ENCODE measurements around the gene IL18R1. TPM values are rescaled to one million over a fixed set of nuclear protein-coding genes. Genes with fewer than 3 reads are reported as not detected.

The IL18R1 gene
- polyA plus RNA-seq, 4 donors: 2.2 to 5.2 (median 3.9) TPM

GRCh38 chr2:102425441-102426132, 70.0 kb downstream of the IL18R1 start:
- 47 to 51% (median 49%) methylated on average over 5 of the region's 5 CpGs for WGBS, 3 donors

GRCh38 chr2:102427249-102427648, 71.7 kb downstream of the IL18R1 start:
- FAIRE-seq (no peak), DNase-seq (no peak)
- Histone ChIP-seq H3K27me3 (ENCODE audit: control insufficient read depth in 3 of 3, insufficient read depth in 3 of 3, low read length in 3 of 3) (no peaks in the 10 kb centered on the region), H3K9me3 (ENCODE audit: control insufficient read depth in 2 of 2, insufficient read depth in 1 of 2, low read depth in 1 of 2, low read length in 1 of 2) (no peaks in the 10 kb centered on the region), H3K4me1 (ENCODE audit: control insufficient read depth in 3 of 3, insufficient read depth in 2 of 3, low read depth in 1 of 3, low read length in 2 of 3) (no peaks in the 10 kb centered on the region), H3K36me3 (ENCODE audit: control insufficient read depth in 3 of 3, insufficient read depth in 2 of 3, low read depth in 1 of 3, low read length in 3 of 3) (no peaks in the 10 kb centered on the region), H3K4me3 (ENCODE audit: low read depth in 1 of 3, low read length in 3 of 3) (no peak overlapping the region), H3K27ac (ENCODE audit: low read depth in 1 of 3, low read length in 2 of 3) (no peak overlapping the region)
- 42 to 51% (median 45%) methylated on average over 1 of the region's 1 CpG for WGBS, 3 donors

More at GRCh38 chr2:102425441-102426132, 70.0 kb downstream of the IL18R1 start:
- Histone ChIP-seq H3K4me3 (ENCODE audit: low read depth in 1 of 3, low read length in 3 of 3) (no peak overlapping the region), H3K4me1 (ENCODE audit: control insufficient read depth in 3 of 3, insufficient read depth in 2 of 3, low read depth in 1 of 3, low read length in 2 of 3) (no peaks in the 10 kb centered on the region), H3K9me3 (ENCODE audit: control insufficient read depth in 2 of 2, insufficient read depth in 1 of 2, low read depth in 1 of 2, low read length in 1 of 2) (no peaks in the 10 kb centered on the region), H3K36me3 (ENCODE audit: control insufficient read depth in 3 of 3, insufficient read depth in 2 of 3, low read depth in 1 of 3, low read length in 3 of 3) (no peaks in the 10 kb centered on the region), H3K27me3 (ENCODE audit: control insufficient read depth in 3 of 3, insufficient read depth in 3 of 3, low read length in 3 of 3) (no peaks in the 10 kb centered on the region), H3K27ac (ENCODE audit: low read depth in 1 of 3, low read length in 2 of 3) (no peak overlapping the region)
- no peak for DNase-seq
- FAIRE-seq: no peak

- H3K27ac ChIP-seq (ENCODE audit: low read depth in 1 of 3, low read length in 2 of 3): no peak overlapping the region
- no peaks in the 10 kb centered on the region for H3K27me3 ChIP-seq (ENCODE audit: control insufficient read depth in 3 of 3, insufficient read depth in 3 of 3, low read length in 3 of 3)
- H3K4me3 ChIP-seq (ENCODE audit: low read depth in 1 of 3, low read length in 3 of 3): no peak overlapping the region
- H3K4me1 ChIP-seq (ENCODE audit: control insufficient read depth in 3 of 3, insufficient read depth in 2 of 3, low read depth in 1 of 3, low read length in 2 of 3): no peaks in the 10 kb centered on the region
- DNase-seq (no peak), FAIRE-seq (no peak)
- H3K36me3 ChIP-seq (ENCODE audit: control insufficient read depth in 3 of 3, insufficient read depth in 2 of 3, low read depth in 1 of 3, low read length in 3 of 3): no peaks in the 10 kb centered on the region
- no peaks in the 10 kb centered on the region for H3K9me3 ChIP-seq (ENCODE audit: control insufficient read depth in 2 of 2, insufficient read depth in 1 of 2, low read depth in 1 of 2, low read length in 1 of 2)
- WGBS, 3 donors: 51 to 71% (median 68%) methylated on average over 2 of the region's 2 CpGs
These were observed 73.0 kb downstream of the IL18R1 start for GRCh38 chr2:102428573-102428972.

- Histone ChIP-seq H3K27me3 (ENCODE audit: control insufficient read depth in 3 of 3, insufficient read depth in 3 of 3, low read length in 3 of 3) (no peaks in the 10 kb centered on the region), H3K4me3 (ENCODE audit: low read depth in 1 of 3, low read length in 3 of 3) (no peak overlapping the region), H3K4me1 (ENCODE audit: control insufficient read depth in 3 of 3, insufficient read depth in 2 of 3, low read depth in 1 of 3, low read length in 2 of 3) (peaks cover 0 to 5% (median 0%) of the 10 kb centered on the region in 3 donors), H3K36me3 (ENCODE audit: control insufficient read depth in 3 of 3, insufficient read depth in 2 of 3, low read depth in 1 of 3, low read length in 3 of 3) (no peaks in the 10 kb centered on the region), H3K9me3 (ENCODE audit: control insufficient read depth in 2 of 2, insufficient read depth in 1 of 2, low read depth in 1 of 2, low read length in 1 of 2) (no peaks in the 10 kb centered on the region), H3K27ac (ENCODE audit: low read depth in 1 of 3, low read length in 2 of 3) (no peak overlapping the region)
- DNase-seq: no peak
- FAIRE-seq: no peak
- WGBS, 3 donors: 62 to 85% (median 79%) methylated on average over 2 of the region's 2 CpGs
These were observed 76.8 kb downstream of the IL18R1 start for GRCh38 chr2:102432386-102432785.

GRCh38 chr2:102433973-102434654, 78.5 kb downstream of the IL18R1 start:
- Histone ChIP-seq H3K27ac (ENCODE audit: low read depth in 1 of 3, low read length in 2 of 3) (no peak overlapping the region), H3K27me3 (ENCODE audit: control insufficient read depth in 3 of 3, insufficient read depth in 3 of 3, low read length in 3 of 3) (no peaks in the 10 kb centered on the region), H3K36me3 (ENCODE audit: control insufficient read depth in 3 of 3, insufficient read depth in 2 of 3, low read depth in 1 of 3, low read length in 3 of 3) (no peaks in the 10 kb centered on the region), H3K4me3 (ENCODE audit: low read depth in 1 of 3, low read length in 3 of 3) (no peak overlapping the region), H3K9me3 (ENCODE audit: control insufficient read depth in 2 of 2, insufficient read depth in 1 of 2, low read depth in 1 of 2, low read length in 1 of 2) (no peaks in the 10 kb centered on the region), H3K4me1 (ENCODE audit: control insufficient read depth in 3 of 3, insufficient read depth in 2 of 3, low read depth in 1 of 3, low read length in 2 of 3) (peaks cover 0 to 5% (median 3%) of the 10 kb centered on the region in 3 donors)
- no peak for DNase-seq
- FAIRE-seq: no peak
- WGBS, 3 donors: 94 to 95% (median 94%) methylated on average over 4 of the region's 4 CpGs

GRCh38 chr2:102434655-102435381, 79.2 kb downstream of the IL18R1 start:
- no peak for FAIRE-seq
- no peaks in the 10 kb centered on the region for H3K27me3 ChIP-seq (ENCODE audit: control insufficient read depth in 3 of 3, insufficient read depth in 3 of 3, low read length in 3 of 3)
- DNase-seq: no peak
- WGBS, 3 donors: 76 to 88% (median 82%) methylated on average over 2 of the region's 2 CpGs
- H3K4me1 ChIP-seq (ENCODE audit: control insufficient read depth in 3 of 3, insufficient read depth in 2 of 3, low read depth in 1 of 3, low read length in 2 of 3): peaks cover 0 to 5% (median 3%) of the 10 kb centered on the region in 3 donors
- no peaks in the 10 kb centered on the region for H3K9me3 ChIP-seq (ENCODE audit: control insufficient read depth in 2 of 2, insufficient read depth in 1 of 2, low read depth in 1 of 2, low read length in 1 of 2)
- no peaks in the 10 kb centered on the region for H3K36me3 ChIP-seq (ENCODE audit: control insufficient read depth in 3 of 3, insufficient read depth in 2 of 3, low read depth in 1 of 3, low read length in 3 of 3)
- no peak overlapping the region for H3K27ac ChIP-seq (ENCODE audit: low read depth in 1 of 3, low read length in 2 of 3)
- H3K4me3 ChIP-seq (ENCODE audit: low read depth in 1 of 3, low read length in 3 of 3): no peak overlapping the region

- no peak overlapping the region for H3K4me3 ChIP-seq (ENCODE audit: low read depth in 1 of 3, low read length in 3 of 3)
- H3K27ac ChIP-seq (ENCODE audit: low read depth in 1 of 3, low read length in 2 of 3): no peak overlapping the region
These were observed 80.1 kb downstream of the IL18R1 start for GRCh38 chr2:102435741-102436140.

GRCh38 chr2:102436323-102436722, 80.7 kb downstream of the IL18R1 start:
- Histone ChIP-seq H3K36me3 (ENCODE audit: control insufficient read depth in 3 of 3, insufficient read depth in 2 of 3, low read depth in 1 of 3, low read length in 3 of 3) (no peaks in the 10 kb centered on the region), H3K9me3 (ENCODE audit: control insufficient read depth in 2 of 2, insufficient read depth in 1 of 2, low read depth in 1 of 2, low read length in 1 of 2) (no peaks in the 10 kb centered on the region), H3K27ac (ENCODE audit: low read depth in 1 of 3, low read length in 2 of 3) (no peak overlapping the region), H3K4me3 (ENCODE audit: low read depth in 1 of 3, low read length in 3 of 3) (no peak overlapping the region), H3K27me3 (ENCODE audit: control insufficient read depth in 3 of 3, insufficient read depth in 3 of 3, low read length in 3 of 3) (no peaks in the 10 kb centered on the region), H3K4me1 (ENCODE audit: control insufficient read depth in 3 of 3, insufficient read depth in 2 of 3, low read depth in 1 of 3, low read length in 2 of 3) (peaks cover 0 to 5% (median 3%) of the 10 kb centered on the region in 3 donors)
- DNase-seq: peak in 1 of 2 donors; percentile 10
- 16 to 44% (median 25%) methylated on average over 3 of the region's 3 CpGs for WGBS, 3 donors
- FAIRE-seq: no peak

More at GRCh38 chr2:102435741-102436140, 80.1 kb downstream of the IL18R1 start:
- DNase-seq (no peak), FAIRE-seq (no peak)
- WGBS, 3 donors: 70 to 98% (median 77%) methylated on average over 2 of the region's 2 CpGs
- Histone ChIP-seq H3K27me3 (ENCODE audit: control insufficient read depth in 3 of 3, insufficient read depth in 3 of 3, low read length in 3 of 3) (no peaks in the 10 kb centered on the region), H3K9me3 (ENCODE audit: control insufficient read depth in 2 of 2, insufficient read depth in 1 of 2, low read depth in 1 of 2, low read length in 1 of 2) (no peaks in the 10 kb centered on the region), H3K4me1 (ENCODE audit: control insufficient read depth in 3 of 3, insufficient read depth in 2 of 3, low read depth in 1 of 3, low read length in 2 of 3) (peaks cover 0 to 5% (median 3%) of the 10 kb centered on the region in 3 donors), H3K36me3 (ENCODE audit: control insufficient read depth in 3 of 3, insufficient read depth in 2 of 3, low read depth in 1 of 3, low read length in 3 of 3) (no peaks in the 10 kb centered on the region)
